COLO829 (cell line): ENCODE measurements around the gene RPL18.
A peak's percentile ranks its signal among the peaks of the same experiment; 100 is the strongest.
"Not testable (repeated sequence)": the region's sequence is repeated elsewhere in the genome, so short reads cannot be mapped to it uniquely, and the experiment has no call there.

Experiments
- DNase-seq: peaks from one replicate; pipeline ENCODE4 v3.0.0; 2012; ENCODE audit warnings: low spot score

Gene RPL18

DNA sequence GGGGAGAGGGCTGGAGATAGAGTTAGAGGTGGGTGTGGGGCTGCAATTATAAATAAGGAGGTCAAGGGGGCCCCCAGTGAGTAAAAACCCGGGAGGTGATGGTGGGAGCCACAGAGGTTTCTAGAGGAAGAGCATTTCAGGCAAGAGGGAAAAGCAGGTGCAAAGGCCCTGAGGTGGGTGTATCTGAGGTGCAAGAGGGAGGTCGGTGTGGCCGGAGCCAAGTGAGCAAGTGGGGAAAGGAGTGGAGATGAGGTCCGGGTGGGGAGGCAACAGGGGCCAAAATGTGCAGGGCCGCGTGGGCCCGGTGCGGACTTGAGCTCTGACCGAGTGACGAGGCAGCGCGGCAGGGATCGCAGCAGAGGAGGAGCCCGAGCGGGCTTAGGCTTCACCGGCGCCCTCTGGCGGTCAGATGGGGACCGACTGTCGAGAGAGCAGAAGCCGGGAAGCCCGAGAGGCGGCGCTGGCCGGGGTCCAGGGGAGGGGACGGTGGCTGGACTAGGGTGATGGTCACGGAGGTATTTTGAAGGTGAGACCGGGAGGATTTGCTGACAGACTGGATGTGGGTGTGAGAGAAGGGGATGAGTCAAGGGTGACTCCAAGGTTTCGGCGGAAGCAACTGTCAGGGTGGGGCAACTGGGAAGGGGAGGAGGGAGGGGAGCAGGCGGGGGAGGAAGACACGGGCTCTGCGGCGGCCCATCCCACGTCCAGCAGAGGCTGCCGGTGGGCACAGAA lies 30.1 kb downstream of the RPL18 start:
- DNase-seq = peak; percentile 64

DNA sequence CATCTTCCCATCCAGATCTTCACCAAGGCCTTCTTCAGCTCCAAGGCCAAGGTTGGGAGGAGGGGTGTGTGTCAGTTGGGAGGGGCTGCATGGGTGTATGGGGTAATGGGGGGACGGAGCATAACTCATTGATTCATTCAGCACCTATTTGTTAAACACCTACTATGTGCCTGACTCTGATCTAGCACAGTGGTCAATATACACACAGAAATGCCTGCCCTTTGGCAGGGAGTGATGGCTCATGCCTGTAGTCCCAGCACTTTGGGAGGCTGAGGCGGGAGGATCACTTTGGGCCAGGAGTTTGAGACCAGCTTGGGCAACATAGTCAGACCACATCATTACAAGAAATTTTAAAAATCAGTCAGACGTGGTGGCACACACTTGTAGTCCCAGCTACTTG lies 31.6 kb downstream of the RPL18 start:
- no peak for DNase-seq

DNA sequence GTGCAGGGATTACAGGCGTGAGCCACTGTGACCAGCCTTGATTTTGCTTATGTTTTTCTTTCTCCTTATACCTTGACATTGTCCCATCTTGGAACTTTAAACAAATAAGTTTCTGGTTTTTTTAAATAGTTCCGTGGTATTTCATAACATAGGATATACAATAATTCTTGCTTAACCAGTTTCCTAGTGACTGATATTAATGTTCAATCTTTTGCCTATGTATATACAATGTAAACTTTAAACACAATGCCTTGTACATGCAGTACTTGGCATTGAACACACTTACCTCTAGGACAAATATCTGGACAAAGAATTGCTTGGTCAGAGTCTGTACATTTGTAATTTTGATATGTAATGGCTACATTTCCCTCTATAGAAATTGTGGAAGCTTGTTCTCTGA lies 36.8 kb downstream of the RPL18 start:
- no peak for DNase-seq

- DNase-seq = no peak
These were observed 40.1 kb downstream of the RPL18 start for GRCh38 chr19:48578891-48579290.

DNA sequence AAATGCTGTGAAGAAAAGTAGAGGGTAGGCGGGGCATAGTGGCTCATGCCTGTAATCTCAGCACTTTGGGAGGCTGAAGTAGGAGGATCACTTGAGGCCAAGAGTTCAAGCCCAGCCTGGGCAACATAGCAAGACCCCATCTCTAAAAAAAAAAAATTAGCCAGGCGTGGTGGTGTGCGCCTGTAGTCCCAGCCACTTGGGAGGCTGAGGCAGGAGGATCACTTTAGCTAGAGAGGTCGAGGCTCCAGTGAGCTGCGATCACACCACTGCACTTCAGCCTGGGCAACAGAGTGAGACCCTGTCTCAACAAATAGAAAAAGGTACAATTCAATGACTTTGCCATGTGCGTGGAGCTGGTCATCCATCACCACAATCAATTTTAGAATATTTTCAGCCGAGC lies 41.1 kb downstream of the RPL18 start:
- not testable (repeated sequence) for DNase-seq

DNA sequence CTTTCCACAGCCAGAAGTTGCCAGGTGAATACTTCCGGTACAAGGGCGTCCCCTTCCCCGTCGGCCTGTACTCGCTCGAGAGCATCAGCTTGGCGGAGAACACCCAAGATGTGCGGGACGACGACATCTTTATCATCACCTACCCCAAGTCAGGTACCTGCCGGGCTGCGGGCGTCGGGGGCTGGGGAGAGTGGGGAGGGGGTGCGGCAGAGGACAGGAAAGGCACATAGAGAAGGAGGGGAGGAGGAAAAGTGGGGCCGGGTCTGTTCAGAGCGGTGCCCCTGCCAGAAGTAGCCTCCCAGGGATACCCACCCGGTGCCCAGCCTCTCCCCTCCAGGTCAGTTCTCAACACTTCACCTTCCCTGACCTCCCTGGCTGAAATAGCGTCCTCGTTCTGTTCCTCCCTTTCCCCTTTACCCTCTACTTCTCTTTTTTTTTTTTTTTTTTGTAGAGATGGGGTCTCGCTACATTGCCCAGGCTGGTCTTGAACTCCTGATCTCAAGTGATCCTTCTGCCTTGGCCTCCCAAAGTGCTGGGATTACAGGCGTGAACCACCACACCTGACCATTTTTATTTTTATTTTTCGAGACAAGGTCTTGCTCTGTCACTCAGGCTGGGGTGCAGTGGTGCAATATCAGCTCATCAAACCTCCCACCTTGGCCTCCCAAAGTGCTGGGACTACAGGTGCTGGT lies 42.9 kb downstream of the RPL18 start:
- no peak for DNase-seq

GRCh38 chr19:48573163-48573505 lies 45.8 kb downstream of the RPL18 start:
- DNase-seq = no peak

DNA sequence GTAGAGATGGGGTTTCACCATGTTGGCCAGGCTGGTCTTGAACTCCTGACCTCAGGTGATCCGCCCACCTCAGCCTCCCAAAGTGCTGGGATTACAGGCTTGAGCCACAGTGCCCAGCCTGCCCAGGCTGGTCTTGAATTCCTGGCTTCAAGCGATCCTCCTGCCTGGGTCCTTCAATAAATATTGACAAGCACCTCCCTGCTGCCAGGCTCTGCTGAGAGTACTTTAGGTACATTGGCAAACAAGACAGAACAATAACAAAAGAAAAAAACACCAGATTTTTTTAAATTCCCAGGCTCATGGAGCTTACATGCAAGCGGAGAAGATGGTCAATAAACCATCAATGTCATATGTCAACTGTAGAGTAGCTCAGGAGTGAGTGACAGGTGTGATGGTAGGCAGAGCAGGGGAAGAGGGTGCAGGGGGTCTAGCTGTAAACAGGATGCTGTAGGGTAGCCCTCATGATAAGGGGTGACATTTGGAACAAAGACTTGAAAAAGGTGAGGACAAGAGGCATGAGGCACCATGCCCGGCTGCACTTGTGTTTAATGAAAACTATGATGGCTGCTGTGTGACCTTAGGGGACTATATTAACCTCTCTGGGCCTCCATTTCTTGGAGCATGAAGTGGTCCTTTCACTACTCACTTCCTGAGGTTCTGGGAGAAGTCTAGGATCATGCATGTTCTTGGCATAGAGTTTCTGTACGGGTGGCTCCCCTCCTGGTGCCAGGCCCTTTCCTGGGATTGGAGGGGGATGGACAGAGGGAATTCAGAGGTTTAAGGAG lies 47.4 kb downstream of the RPL18 start:
- DNase-seq = no peak

DNA sequence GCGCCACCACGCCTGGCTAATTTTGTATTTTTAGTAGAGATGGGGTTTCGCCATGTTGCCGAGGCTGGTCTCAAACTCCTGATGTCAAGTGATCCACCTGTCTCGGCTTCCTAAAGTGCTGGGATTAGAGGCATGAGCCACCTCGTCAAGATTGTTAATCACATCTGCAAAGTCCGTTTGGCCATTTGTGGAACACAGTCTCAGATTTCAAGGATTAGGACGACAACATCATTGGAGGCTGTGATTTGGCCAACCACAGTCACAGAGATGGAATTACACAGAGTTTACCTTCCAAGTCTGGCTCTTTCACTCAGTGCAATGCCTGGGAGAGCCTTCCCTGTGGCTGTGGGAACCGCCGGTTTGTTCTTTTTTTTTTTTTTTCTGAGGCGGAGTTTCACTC lies 49.2 kb downstream of the RPL18 start:
- no peak for DNase-seq

DNA sequence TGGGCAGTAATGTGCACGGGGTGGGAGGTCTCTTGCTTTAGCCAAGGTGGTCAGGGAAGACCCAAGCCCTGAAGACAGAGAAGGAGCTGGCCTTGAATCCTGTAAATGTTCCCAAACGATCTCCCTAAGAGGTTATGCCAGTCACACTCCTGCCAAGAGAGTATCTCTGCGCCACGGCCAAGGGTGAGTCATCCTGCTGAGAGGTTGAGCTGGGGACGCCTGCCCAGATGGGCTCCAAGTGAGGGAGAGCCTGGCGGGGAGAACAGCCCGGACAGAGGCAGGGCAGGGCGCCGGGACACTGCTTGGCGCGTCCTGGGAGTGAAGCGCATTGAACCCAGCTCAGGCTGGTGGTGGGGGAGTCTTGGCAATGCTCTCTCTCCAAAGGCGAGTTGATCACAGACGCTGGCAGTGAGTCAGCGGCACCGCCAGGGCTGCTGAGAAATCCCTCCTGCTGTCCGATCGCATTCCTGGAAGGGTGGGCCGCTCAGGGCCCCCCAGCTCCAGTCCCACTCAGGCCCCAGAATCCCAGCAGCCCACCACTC lies 50.6 kb downstream of the RPL18 start:
- DNase-seq = peak; percentile 63
